Measurements from ENCODE around the gene DIO3. TPM values are rescaled to one million over a fixed set of nuclear protein-coding genes. Genes with fewer than 3 reads are reported as not detected.

The DIO3 gene
- total RNA-seq, 1 experiment from 2014 or later = not detected

GRCh38 chr14:101521473-101521915 is 39.8 kb upstream of the DIO3 start:
- Histone ChIP-seq H4K8ac (replicated peaks; ENCODE audit: insufficient read length, low read depth, low read length) (no peak overlapping the region), H3K4ac (ENCODE audit: low read depth, low read length) (no peak overlapping the region), H3K23ac (ENCODE audit: insufficient read length, low read depth, low read length) (no peak overlapping the region), H3K56ac (ENCODE audit: insufficient read length, low read depth, low read length) (no peak overlapping the region), H4K20me1 (ENCODE audit: control insufficient read depth, insufficient read depth, insufficient read length) (no peaks in the 10 kb centered on the region), H2BK12ac (ENCODE audit: insufficient read length, low read depth, low read length) (no peak overlapping the region), H4K91ac (ENCODE audit: insufficient read length, low read depth, low read length) (no peak overlapping the region), H3K4me1 (ENCODE audit: insufficient read depth, low read length) (no peaks in the 10 kb centered on the region), H3K18ac (ENCODE audit: insufficient read length, low read depth, low read length) (no peak overlapping the region), H3K79me2 (ENCODE audit: insufficient read depth, low read length) (no peaks in the 10 kb centered on the region), H2BK120ac (ENCODE audit: low read depth, low read length, poor library complexity, severe bottlenecking) (no peak overlapping the region), H2BK20ac (ENCODE audit: low read depth, low read length, poor library complexity, severe bottlenecking) (no peak overlapping the region), H4K5ac (ENCODE audit: insufficient read length, low read depth, low read length) (no peak overlapping the region), H3K23me2 (ENCODE audit: insufficient read length, low read depth, low read length, poor library complexity, severe bottlenecking) (no peaks in the 10 kb centered on the region), H3K4me2 (ENCODE audit: insufficient read depth, insufficient read length, low read length) (no peak overlapping the region), H3T11ph (ENCODE audit: low read length) (no peak overlapping the region), H3K9me3 (ENCODE audit: control insufficient read depth, low read depth, low read length) (no peaks in the 10 kb centered on the region), H2BK15ac (ENCODE audit: low read depth, low read length) (no peak overlapping the region), H3K27ac (ENCODE audit: insufficient read length, low read depth, low read length) (no peak overlapping the region), H3K14ac (ENCODE audit: insufficient read depth, low read length) (no peak overlapping the region), H3K9ac (ENCODE audit: extremely low read depth, insufficient read length, low read length) (no peak overlapping the region), H2AK5ac (ENCODE audit: insufficient read length, low read length) (no peak overlapping the region), H2AFZ (ENCODE audit: low read length) (no peak overlapping the region), H2BK5ac (ENCODE audit: insufficient read length, low read length) (no peak overlapping the region), H3K27me3 (ENCODE audit: insufficient read depth, low read length) (no peaks in the 10 kb centered on the region), H3K79me1 (ENCODE audit: insufficient read depth, low read depth, low read length, poor library complexity, severe bottlenecking) (no peaks in the 10 kb centered on the region)
- H3K36me3 Mint-ChIP-seq (ENCODE audit: insufficient read depth in 1 of 3, low read depth in 3 of 3) = no peaks in the 10 kb centered on the region; a peak in 1 of 7 replicates
- no peak overlapping the region for H3K27ac Mint-ChIP-seq
- H3K4me3 Mint-ChIP-seq = no peak overlapping the region
- no peaks in the 10 kb centered on the region; the same call in 1 of the 2 replicates for H3K27me3 Mint-ChIP-seq (ENCODE audit: low read depth)
- peaks cover 5% of the 10 kb centered on the region in 2 experiments for H3K9me3 Mint-ChIP-seq
- WGBS (ENCODE audit: extremely low coverage, insufficient read length, low lambda C conversion rate) = no CpG with 5 or more reads among the region's 17 CpGs
- peaks cover 6 to 13% of the 10 kb centered on the region in 2 experiments; a peak in 3 of 4 replicates for H3K4me1 Mint-ChIP-seq
- TF ChIP-seq, protein P1, sequence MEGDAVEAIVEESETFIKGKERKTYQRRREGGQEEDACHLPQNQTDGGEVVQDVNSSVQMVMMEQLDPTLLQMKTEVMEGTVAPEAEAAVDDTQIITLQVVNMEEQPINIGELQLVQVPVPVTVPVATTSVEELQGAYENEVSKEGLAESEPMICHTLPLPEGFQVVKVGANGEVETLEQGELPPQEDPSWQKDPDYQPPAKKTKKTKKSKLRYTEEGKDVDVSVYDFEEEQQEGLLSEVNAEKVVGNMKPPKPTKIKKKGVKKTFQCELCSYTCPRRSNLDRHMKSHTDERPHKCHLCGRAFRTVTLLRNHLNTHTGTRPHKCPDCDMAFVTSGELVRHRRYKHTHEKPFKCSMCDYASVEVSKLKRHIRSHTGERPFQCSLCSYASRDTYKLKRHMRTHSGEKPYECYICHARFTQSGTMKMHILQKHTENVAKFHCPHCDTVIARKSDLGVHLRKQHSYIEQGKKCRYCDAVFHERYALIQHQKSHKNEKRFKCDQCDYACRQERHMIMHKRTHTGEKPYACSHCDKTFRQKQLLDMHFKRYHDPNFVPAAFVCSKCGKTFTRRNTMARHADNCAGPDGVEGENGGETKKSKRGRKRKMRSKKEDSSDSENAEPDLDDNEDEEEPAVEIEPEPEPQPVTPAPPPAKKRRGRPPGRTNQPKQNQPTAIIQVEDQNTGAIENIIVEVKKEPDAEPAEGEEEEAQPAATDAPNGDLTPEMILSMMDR (conservative IDR thresholded peaks at IDR 0.05) = no peak
- DNase-seq = no peak

Measured in H9 (cell line).